CD4-positive, alpha-beta T cell treated with Interleukin-12 subunit alpha and Interleukin-12 subunit beta, for 1 hour (primary cell): Measurements from ENCODE around the gene PIANP.
A peak's percentile ranks its signal among the peaks of the same experiment; 100 is the strongest.
"Not testable (repeated sequence)": the region's sequence is repeated elsewhere in the genome, so short reads cannot be mapped to it uniquely, and the experiment has no call there.

Experiments used
- DNase-seq: peaks from one replicate; pipeline ENCODE4 v3.0.0-alpha.2; 2020

The PIANP gene, protein sequence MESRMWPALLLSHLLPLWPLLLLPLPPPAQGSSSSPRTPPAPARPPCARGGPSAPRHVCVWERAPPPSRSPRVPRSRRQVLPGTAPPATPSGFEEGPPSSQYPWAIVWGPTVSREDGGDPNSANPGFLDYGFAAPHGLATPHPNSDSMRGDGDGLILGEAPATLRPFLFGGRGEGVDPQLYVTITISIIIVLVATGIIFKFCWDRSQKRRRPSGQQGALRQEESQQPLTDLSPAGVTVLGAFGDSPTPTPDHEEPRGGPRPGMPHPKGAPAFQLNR

DNA sequence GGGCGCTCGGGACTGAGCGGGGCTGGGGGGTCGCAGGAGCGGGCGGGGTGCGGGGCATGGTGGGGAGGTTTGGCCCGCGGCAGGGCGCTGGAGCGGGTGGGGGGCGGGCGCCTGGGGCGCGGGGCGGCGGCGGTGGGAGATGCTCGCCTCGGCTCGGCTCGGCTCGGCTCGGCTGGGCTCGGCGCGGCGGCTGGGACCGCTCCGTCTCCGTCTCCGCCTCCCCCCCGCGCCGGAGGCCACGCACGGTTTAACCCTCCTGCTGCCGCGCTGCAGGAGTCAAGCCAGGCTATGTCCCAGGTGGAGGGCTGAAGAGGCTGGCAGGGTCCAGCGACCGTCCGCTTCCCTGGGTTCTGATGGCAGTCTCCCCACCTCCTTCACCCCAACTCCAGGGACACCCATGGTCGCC lies at the start of gene PIANP:
Gene PIANP (minus strand): TSS at position 170 of the 406 bp plus-strand sequence. CDS start 2,754 bp downstream, outside the sequence.
- peak; percentile 50 for DNase-seq

DNA sequence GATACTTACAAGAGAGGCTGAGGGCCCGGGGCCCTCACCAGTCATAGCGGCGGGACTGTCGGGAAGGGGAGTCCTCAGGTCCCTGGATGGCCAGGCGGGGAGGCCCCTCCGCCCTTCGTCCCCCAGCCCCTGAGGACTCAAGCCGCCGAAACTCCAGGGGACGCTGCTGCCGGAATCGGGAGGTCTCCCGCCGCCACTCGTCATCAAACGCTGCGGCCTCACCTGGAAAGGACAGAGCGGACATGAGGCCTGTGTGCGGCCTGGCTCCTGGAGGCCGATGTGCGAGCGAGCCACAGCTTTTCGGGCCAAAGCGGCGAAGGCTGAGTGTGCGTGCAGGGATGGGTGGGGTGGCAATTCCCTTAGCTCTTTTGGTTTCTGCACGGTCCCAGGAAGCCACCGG lies 48.1 kb upstream of the PIANP start:
- DNase-seq = no peak

DNA sequence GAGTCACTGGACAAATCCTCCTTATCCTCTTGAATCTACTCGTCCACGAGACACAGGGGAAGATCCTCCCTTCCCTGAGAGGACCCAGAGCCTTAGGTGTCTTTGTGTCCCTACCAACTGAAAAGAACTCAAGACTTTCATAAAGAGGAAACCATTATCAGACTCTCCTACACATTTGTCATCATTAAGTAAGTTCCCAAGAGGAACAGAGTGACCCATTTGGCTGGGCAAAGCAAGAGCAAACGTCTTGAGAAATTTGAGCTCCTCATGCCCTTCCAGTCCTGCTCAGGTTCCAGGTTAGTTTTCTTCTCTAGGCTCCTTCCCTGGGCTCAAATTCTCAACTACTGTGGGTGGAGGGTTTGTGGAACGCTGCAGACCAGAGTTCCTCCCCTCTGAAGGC lies 46.6 kb upstream of the PIANP start:
- no peak for DNase-seq

DNA sequence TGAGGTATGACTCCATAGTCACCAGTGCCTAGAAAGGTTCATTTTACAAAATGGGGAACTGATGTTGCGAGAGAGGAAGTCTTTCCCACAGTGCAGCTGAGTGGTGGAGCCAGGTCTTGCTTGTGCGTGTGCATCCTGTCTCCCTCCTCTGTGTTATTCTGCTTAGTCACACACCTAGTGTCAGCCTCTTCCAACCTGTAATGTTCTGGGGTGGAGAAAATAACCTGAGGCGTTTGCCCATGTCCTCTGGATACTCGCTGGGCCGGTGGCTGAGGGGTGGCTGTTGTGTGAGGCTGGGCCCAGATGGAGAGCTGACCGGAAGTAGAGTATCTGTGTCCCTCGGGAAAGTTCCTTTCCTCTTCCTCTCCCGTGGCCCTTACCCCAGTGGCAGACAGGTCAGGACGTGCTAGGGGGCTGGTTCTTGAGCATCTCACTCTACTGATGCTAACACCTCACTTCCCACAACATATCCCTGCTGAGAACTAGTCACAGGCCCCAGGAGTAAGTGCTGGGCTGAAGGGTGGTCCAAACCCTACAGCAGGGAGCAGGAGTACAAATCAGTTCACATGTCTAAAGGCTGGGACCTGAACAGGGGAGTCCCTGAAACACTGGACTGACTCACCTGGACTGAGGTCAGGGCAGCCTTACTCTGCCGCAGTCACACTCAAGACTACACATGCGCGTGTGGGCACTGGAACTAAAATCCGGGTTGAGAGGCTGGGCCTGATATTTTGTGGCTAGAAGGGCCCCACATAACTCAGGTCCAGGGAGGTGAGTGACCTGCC lies 45.3 kb upstream of the PIANP start:
- no peak for DNase-seq

DNA sequence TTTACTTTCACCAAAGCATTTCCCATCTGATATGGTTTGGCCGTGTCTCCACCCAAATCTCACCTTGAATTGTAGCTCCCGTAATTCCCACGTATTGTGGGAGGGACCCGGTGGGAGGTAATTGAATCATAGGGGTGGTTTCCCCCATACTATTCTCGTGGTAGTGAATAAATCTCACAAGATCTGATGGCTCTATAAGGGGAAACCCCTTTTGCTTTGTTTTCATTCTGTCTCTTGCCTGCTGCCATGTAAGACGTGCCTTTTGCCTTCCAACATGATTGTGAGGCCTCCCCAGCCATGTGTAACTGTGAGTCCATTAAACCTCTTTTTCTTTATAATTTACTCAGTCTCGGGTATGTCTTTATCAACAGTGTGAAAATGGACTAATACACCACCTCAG lies 42.7 kb upstream of the PIANP start:
- not testable (repeated sequence) for DNase-seq

DNA sequence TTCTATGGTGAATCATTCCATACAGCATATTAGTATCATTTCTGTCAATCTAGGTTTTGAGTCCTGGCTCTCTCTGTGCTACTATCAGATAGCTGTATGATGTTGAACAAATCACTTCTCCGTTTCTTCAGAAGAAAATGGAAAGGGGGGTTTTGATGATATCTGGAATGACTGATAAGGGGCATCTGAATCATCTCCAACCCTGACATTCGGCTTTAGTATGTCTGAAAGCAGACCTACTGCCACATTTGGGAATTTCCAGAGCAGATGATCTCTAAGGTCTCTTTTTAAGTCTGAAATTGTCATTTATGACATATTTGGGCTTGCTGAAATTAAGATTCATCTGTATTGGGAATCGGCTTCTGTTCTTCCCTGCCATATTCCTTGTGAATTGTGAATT lies 42.2 kb upstream of the PIANP start:
- DNase-seq = no peak

DNA sequence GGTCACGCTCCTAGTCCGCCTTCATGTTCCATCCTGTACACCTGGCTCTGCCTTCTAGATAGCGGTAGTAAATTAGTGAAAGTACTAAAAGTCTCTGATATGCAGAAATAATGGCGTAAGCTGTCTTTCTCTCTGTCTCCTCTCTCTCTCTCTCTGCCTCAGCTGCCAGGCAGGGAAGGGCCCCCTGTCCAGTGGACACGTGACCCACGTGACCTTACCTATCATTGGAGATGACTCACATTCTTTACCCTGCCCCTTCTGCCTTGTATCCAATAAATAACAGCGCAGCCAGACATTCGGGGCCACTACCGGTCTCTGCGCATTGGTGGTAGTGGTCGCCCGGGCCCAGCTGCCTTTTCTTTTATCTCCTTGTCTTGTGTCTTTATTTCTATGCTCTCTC lies 41.5 kb upstream of the PIANP start:
- DNase-seq = not testable (repeated sequence)

DNA sequence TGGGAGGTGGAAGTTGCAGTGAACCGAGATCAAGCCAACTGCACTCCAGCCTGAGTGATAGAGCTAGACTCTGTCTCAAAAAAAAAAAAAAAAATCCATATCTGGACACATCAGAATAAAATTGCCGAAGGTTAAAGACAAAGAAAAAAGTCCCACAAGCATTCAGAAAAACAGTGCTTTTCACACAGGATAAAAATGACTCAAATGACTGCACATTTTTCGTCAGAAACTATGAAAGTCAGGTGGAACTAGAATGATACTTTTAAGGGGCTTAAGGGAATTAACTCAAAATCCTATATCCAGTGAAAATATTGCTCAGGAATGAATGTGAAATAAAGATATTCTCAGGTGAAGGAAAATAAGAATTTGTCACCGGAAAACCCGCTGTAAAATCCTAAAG lies 36.1 kb upstream of the PIANP start:
- DNase-seq = no peak

DNA sequence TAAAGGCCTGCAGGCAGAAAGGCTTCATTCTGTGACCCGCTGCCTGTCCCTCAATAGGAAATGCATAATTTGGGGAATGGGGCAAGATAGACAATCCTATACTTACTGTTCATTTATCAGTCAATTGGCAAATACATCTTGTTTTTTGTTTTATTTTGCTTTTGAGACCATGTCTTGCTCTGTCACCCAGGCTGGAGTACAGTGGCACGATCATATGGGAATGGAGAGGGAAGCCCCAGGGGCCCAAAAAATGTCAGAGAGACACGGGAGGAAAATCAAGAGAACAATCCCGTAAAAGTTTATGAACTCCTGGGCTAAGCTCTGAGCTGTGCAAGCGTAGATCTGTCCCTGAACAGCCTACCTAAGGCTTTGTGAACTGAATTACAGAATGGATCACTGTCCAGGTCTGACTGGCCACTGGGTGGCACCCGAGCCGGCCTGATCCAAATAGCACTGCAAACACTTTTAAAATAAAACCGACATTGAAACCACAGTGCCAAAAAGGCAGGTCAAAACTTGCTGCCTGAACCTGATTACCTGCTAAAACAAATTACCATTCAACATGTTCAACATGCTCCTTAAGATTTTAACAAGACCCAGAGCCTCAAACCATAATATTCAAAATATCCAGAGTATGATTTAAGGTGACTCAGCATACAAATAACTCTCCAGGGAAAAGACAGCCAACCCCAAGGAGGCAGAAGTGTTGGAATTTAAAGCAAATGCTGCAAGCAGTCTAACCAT lies 35.0 kb upstream of the PIANP start:
- peak; percentile 53 for DNase-seq

DNA sequence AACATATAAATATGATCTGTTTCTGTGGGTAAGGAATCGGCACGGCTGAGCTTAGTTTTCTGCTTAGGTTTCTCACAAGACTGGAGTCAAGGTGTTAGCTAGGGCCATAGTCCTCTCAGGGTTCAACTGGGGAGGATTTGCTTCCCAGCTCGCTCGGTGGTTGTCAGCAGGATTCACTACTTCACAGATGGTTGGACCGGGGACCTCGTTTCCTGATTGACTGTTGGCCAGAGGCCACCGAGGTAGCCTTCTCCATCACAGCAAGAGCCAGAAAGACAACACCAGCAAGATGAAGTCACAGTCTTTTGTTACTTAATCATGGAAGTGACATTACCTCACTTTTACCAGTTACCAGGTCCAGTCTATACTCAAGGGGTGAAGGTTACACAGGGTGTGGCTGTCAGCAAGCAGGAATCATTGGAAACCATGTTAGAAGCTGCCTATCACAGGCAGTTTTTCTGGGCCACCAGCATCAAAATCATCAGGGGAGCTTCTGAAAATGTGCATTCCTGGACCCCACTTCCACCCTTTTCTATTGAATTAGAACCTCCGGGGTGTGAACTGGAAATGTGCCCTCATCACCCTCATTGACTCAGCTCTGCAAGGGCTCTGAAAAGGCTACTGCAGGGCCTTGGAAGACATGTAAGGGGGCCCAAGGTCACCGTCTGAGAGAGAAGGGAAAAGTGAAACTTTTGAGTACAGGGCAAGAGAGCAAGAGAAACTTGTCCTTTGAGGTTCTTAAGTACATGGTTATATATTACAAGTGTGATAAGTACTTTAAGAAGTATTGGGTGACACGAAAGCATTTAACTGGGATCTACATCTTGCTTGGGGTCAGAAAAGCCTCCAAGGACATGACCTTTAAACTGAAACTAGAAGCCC lies 34.1 kb upstream of the PIANP start:
- DNase-seq = no peak

DNA sequence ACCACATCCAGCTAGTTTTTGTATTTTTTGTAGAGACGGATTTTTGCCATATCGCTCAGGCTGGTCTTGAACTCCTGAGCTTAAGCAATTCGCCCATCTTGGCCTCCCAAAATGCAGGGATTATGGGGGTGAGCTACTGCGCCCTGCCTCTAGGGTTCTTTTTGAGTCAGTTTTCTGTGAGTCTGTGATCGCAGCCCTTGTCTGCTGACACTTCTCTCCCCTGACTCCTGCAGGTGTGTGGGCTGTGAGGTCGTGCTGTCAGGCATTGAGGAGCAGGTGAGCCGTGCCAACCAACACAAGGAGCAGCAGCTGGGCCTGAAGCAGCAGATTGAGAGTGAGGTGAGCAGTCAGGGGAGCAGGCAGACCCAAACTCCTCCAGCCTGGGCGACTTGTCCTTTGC lies 29.6 kb upstream of the PIANP start:
- DNase-seq = no peak

DNA sequence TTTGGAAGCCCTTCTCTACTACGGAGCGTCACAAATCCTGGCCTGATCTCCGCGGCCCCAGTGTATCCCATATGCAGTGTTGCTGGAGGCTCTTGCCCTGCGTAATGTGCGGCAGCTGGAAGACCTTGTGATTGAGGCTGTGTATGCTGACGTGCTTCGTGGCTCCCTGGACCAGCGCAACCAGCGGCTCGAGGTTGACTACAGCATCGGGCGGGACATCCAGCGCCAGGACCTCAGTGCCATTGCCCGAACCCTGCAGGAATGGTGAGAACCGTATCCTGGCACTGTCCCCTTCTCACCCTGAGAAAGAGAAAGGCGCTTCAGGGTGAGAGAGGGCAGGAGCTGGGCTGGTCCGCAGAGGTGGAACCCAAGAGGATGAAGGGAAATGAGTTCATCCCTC lies 28.6 kb upstream of the PIANP start:
- DNase-seq = no peak

DNA sequence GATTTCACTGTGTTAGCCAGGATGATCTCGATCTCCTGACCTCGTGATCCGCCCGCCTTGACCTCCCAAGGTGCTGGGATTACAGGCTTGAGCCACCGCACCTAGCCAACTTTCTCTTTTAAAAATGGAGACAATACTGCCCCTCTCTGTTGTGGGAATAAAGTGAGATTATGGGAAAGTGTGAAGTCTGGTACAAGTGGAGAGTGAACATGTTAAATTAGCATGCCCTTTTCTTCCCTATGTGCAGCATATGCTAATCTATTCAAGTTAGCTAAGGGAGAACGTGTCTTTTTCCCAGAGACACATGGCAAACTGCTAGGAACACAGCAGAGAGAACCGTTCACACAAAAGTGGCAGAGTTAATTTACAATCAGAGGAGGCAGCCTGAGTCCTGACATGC lies 24.7 kb upstream of the PIANP start:
- no peak for DNase-seq

DNA sequence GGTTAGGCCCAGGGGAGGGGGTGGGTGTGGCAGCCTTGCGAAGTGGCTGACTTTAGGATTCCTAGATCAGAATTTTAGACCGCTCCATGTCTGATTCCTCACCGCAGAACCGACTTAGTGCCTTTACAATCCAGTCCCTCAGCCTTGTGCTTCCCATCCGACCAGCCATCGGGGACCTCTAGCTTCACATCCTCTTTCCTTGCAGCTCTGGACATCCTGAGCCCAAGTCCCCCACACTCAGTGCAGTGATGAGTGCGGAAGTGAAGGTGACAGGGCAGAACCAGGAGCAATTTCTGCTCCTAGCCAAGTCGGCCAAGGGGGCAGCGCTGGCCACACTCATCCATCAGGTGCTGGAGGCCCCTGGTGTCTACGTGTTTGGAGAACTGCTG lies 23.8 kb upstream of the PIANP start:
- no peak for DNase-seq

DNA sequence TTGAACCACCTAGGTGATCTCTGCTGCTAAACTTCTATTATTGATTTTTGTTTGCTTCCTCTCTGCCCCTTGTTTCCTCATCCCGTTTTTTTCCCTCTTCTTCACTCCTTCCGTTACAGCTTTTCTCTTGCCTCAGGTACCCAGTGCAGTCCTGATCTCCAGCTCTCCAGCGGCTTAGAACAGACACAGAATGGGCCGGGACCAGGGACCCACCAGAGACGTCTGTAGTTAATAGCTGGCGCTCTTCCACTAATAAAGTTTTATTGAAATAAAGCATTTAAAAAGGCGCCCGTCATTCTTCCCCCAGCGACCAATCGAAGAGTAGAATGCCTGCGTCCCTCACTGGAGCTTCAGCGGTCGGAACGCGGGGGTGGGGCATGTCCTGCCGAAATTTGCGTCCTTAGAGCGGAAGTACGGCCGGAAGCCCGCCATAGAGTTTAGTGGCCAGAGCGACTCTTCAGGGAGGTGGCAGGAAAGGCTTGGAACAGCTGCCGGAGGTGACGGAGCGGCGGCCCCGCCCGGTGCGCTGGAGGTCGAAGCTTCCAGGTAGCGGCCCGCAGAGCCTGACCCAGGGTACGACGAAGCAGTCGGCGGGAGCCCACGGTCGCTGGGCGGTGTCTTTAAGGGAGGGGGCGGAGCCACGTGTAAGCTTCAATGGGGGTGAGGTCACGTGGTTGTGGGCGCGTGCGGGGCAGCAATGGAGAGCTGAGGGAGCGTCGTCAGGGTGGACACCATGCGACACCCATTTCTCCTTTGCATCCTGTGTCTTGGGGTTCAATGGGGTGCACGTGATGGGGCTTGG lies 23.2 kb upstream of the PIANP start, which contains the start of gene COPS7A:
Gene COPS7A (plus strand): TSS at position 440 of the 802 bp plus-strand sequence. CDS start 611 bp downstream, outside the sequence.
- DNase-seq = peak; percentile 98

DNA sequence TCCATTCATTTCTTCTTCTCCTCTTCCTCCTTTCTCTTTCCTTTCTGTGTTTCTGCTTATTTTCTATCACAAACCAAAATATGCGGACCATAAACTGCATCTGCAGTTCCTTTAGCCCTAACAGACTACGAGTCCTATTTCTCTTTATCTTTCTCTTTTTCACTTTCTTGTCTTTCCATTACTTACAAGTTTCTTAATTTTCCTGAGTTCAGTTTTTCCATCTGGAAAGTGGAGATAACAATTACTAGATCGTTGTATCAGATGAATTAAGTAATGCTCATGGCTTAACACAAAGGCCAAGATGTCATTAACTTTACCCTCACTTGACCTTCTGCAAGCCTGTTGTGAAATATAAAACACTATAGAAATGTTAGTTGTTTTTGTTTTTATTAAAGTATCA lies 22.2 kb upstream of the PIANP start:
- DNase-seq = no peak

DNA sequence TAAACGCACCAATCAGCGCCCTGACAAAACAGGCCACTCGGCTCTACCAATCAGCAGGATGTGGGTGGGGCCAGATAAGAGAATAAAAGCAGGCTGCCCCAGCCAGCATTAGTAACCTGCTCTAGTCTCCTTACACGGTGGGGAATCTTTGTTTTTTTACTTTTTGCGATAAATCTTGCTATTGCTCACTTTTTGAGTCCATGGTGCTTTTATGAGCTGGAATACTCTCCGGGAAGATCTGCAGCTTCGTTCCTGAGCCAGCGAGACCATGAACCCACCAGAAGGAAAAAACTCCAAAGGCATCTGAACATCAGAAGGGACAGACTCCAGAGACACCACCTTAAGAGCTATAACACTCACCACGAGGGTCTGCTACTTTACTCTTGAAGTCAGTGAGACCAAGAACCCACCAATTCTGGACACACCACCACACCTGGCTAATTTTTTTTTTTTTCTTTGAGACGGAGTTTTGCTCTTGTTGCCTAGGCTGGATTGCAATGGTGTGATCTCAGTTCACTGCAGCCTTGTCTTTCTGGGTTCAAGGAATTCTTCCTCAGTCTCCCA lies 16.3 kb upstream of the PIANP start:
- DNase-seq = no peak

DNA sequence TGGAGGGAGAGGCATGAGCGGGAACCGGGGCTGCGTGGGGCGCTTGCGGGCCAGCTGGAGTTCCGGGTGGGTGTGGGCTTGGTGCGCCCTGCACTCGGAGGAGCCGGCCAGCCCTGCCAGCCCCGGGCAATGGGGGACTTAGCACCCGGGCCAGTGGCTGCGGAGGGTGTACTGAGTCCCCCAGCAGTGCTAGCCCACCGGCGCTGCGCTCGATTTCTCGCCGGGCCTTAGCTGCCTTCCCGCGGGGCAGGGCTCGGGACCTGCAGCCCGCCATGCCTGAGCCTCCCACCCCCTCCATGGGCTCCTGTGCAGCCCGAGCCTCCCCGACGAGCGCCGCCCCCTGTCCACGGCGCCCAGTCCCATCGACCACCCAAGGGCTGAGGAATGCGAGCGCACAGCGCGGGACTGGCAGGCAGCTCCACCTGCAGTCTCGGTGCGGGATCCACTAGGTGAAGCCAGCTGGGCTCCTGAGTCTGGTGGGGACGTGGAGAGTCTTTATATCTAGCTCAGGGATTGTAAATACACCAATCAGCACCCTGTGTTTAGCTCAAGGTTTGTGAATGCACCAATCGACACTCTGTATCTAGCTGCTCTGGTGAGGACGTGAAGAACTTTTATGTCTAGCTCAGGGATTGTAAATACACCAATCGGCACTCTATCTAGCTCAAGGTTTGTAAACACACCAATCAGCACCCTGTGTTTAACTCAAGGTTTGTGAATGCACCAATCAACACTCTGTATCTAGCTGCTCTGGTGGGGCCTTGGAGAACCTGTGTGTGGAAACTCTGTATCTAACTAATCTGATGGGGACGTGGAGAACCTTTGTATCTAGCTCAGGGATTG lies 15.6 kb upstream of the PIANP start:
- DNase-seq = not testable (repeated sequence)

DNA sequence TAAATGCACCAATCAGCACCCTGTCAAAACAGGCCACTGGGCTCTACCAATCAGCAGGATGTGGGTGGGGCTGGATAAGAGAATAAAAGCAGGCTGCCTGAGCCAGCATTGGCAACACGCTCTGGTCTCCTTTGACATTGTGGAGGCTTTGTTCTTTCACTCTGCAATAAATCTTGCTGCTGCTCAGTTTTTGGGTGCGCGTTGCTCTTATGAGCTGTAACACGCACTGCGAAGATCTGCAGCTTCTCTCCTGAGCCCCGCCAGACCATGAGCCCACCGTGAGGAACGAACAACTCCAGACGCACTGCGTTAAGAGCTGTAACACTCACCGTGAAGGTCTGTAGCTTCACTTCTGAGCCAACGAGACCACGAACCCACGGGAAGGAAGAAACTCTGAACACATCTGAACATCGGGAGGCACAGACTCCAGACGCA lies 8.4 kb upstream of the PIANP start:
- peak; percentile 37 for DNase-seq

DNA sequence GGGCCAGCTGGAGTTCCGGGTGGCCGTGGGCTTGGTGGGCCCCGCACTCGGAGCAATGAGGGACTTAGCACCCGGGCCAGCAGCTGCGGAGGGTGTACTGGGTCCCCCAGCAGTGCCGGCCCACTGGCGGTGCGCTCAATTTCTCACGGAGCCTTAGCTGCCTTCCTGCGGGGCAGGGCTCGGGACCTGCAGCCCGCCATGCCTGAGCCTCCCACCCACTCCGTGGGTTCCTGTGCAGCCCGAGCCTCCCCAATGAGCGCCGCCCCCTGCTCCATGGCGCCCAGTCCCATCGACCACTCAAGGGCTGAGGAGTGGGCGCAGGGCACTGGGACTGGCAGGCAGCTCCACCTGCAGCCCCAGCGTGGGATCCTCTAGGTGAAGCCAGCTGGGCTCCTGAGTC lies 7.7 kb upstream of the PIANP start:
- not testable (repeated sequence) for DNase-seq
